B cell (primary cell): ENCODE data around the gene RMI1.

Experiments
- CTCF ChIP-seq: fragments of 200-600 bp; IDR thresholded peaks from one replicate; pipeline ENCODE4 v1.8.0; 2022; ENCODE audit warnings: antibody characterized with exemption, mild to moderate bottlenecking
- EZH2 ChIP-seq: IDR thresholded peaks from 2 replicates; pipeline ENCODE4 v1.6.1; 2012; ENCODE audit warnings: borderline replicate concordance, low read depth, mild to moderate bottlenecking, moderate library complexity, low read length; ENCODE audit not compliant: insufficient read depth, poor library complexity, severe bottlenecking

DNA sequence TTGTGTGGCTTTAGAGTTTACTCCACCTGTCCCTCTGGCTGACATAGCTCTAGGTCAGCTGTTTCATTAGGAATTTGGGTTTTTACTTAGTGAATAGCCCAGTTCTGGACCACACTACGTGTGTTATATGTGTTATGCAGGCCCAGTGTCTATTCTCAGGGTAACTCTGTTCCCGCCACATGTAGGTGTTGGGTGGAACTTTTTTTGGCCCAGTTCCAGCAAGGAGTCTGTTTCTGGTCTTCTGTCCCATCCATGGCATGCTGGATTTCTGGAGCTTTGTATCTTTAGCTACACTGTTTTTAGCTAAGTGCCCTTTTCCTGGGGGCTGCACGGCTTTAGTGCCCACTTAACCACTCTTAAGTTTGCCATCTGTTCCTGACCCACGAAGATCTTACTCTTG, 15.5 kb downstream of the RMI1 start:
- no peak for TF ChIP-seq CTCF
- no peak for TF ChIP-seq EZH2
